ENCODE data around the gene ACTR3. TPM values are rescaled to one million over a fixed set of nuclear protein-coding genes. Genes with fewer than 3 reads are reported as not detected.

The ACTR3 gene
- total and polyA plus RNA-seq, 2 of the 8 experiments (the other 6 are each of a cell fraction or from before 2014, with no cell fraction given): 51.7 to 184 TPM

- TF ChIP-seq HDAC6 (IDR thresholded peaks at IDR 0.05; ENCODE audit: low read depth, low read length) (no peak), POU5F1 (IDR thresholded peaks at IDR 0.05; ENCODE audit: low read depth, low read length) (no peak), NRF1 (IDR thresholded peaks at IDR 0.05; ENCODE audit: low read depth, low read length) (no peak), POLR2AphosphoS5 (IDR thresholded peaks at IDR 0.05; ENCODE audit: low read depth, low read length) (no peak), POLR2A (IDR thresholded peaks at IDR 0.05; ENCODE audit: control extremely low read depth in 1 of 2, low read depth in 2 of 2, low read length in 2 of 2) (no peak; a peak in 1 of 3 replicates)
These were observed 25.4 kb downstream of the ACTR3 start (continued) for GRCh38 chr2:113915082-113915819.
